WTC11 (cell line): Measurements from ENCODE around the gene GPR158. TPM values are rescaled to one million over a fixed set of nuclear protein-coding genes. Genes with fewer than 3 reads are reported as not detected.

Source experiments
- ATAC-seq: fragments of 200-7000 bp; cut with Tn5 transposase; 2 replicates; pipeline ENCODE4 v1.10.0; 2021; ENCODE audit warnings: mild to moderate bottlenecking, moderate library complexity
- CTCF ChIA-PET: fragments of 300-600 bp; sonication (Branson Sonifier 250); formaldehyde crosslinking; loops from one replicate; lab custom pipeline; 2021; ENCODE audit warnings: antibody characterized with exemption; lab: Charles Lee
- POLR2A ChIA-PET: fragments of 350-600 bp; sonication (Branson Sonifier 250); formaldehyde crosslinking; loops from one replicate; lab custom pipeline; 2021; ENCODE audit warnings: antibody characterized with exemption; lab: Charles Lee
- DNase-seq: peaks from one replicate; pipeline ENCODE4 v3.0.0; 2021; ENCODE audit warnings: low spot score
- H3K27ac Mint-ChIP-seq: 2 replicates; pipeline ENCODE4 v1.8.0; 2021; ENCODE audit warnings: mixed read lengths
- H3K27me3 Mint-ChIP-seq: 2 replicates; pipeline ENCODE4 v1.8.0; 2021; ENCODE audit warnings: low read depth, mild to moderate bottlenecking, moderate library complexity, mixed read lengths
- H3K36me3 Mint-ChIP-seq: 2 replicates; pipeline ENCODE4 v1.8.0; 2021; ENCODE audit warnings: mixed read lengths
- H3K4me1 Mint-ChIP-seq: 2 replicates; pipeline ENCODE4 v1.8.0; 2022; ENCODE audit warnings: mixed read lengths
- H3K4me3 Mint-ChIP-seq: 2 replicates; pipeline ENCODE4 v1.8.0; 2021; ENCODE audit warnings: mild to moderate bottlenecking, moderate library complexity, mixed read lengths
- H3K9me3 Mint-ChIP-seq: 2 replicates; pipeline ENCODE4 v1.8.0; 2021; ENCODE audit warnings: mixed read lengths
- AR ChIP-seq: fragments of 250-450 bp; sonication (Bioruptor Pico); IDR thresholded peaks from 2 replicates; pipeline ENCODE4 v1.9.0; 2021; ENCODE audit warnings: mild to moderate bottlenecking
- CREM ChIP-seq: sonication (generic); formaldehyde crosslinking; IDR thresholded peaks from 2 replicates; pipeline ENCODE4 v1.8.1; 2022; ENCODE audit warnings: mild to moderate bottlenecking, missing genetic modification reagents, moderate library complexity
- FOXJ3 ChIP-seq: sonication (generic); formaldehyde crosslinking; IDR thresholded peaks from 2 replicates; pipeline ENCODE4 v1.9.0; 2021; ENCODE audit warnings: missing genetic modification reagents, mild to moderate bottlenecking, borderline replicate concordance
- FOXK1 ChIP-seq: sonication (generic); formaldehyde crosslinking; IDR thresholded peaks from 2 replicates; pipeline ENCODE4 v1.8.0; 2022; ENCODE audit warnings: mild to moderate bottlenecking, moderate library complexity, missing genetic modification reagents
- FOXP1 ChIP-seq: sonication (generic); formaldehyde crosslinking; IDR thresholded peaks from 2 replicates; pipeline ENCODE4 v1.8.0; 2022; ENCODE audit warnings: missing genetic modification reagents, mild to moderate bottlenecking, moderate library complexity, borderline replicate concordance
- FOXP4 ChIP-seq: sonication (generic); formaldehyde crosslinking; IDR thresholded peaks from 2 replicates; pipeline ENCODE4 v1.8.0; 2022; ENCODE audit warnings: mild to moderate bottlenecking, missing genetic modification reagents
- GRHL2 ChIP-seq: fragments of 250-450 bp; sonication (Bioruptor Pico); IDR thresholded peaks from 2 replicates; pipeline ENCODE4 v1.8.0; 2022; ENCODE audit warnings: mild to moderate bottlenecking, moderate library complexity; ENCODE audit not compliant: insufficient replicate concordance, severe bottlenecking
- IRF2 ChIP-seq: sonication (generic); formaldehyde crosslinking; IDR thresholded peaks from 2 replicates; pipeline ENCODE4 v1.8.0; 2022; ENCODE audit warnings: low read depth, missing genetic modification reagents, borderline replicate concordance
- KAT7 ChIP-seq: sonication (generic); formaldehyde crosslinking; IDR thresholded peaks from 2 replicates; pipeline ENCODE4 v1.8.1; 2023; ENCODE audit warnings: missing genetic modification reagents, mild to moderate bottlenecking, borderline replicate concordance
- NFYB ChIP-seq: sonication (generic); formaldehyde crosslinking; conservative IDR thresholded peaks from 2 replicates; pipeline ENCODE4 v1.8.0; 2022; ENCODE audit warnings: low read depth, missing genetic modification reagents
- NR3C1 ChIP-seq: sonication (generic); formaldehyde crosslinking; conservative IDR thresholded peaks from 2 replicates; pipeline ENCODE4 v1.8.1; 2023; ENCODE audit warnings: low read depth, mild to moderate bottlenecking, missing genetic modification reagents
- OVOL2 ChIP-seq: fragments of 250-450 bp; sonication (Bioruptor Pico); IDR thresholded peaks from 2 replicates; pipeline ENCODE4 v1.9.0; 2021; ENCODE audit warnings: mild to moderate bottlenecking, borderline replicate concordance
- PRDM15 ChIP-seq: sonication (generic); formaldehyde crosslinking; IDR thresholded peaks from 2 replicates; pipeline ENCODE4 v1.8.0; 2022; ENCODE audit warnings: missing genetic modification reagents
- PREB ChIP-seq: sonication (generic); formaldehyde crosslinking; IDR thresholded peaks from 2 replicates; pipeline ENCODE4 v1.8.1; 2022; ENCODE audit warnings: mild to moderate bottlenecking, missing genetic modification reagents, moderate library complexity, borderline replicate concordance
- SOX15 ChIP-seq: fragments of 250-450 bp; sonication (Bioruptor Pico); IDR thresholded peaks from 2 replicates; pipeline ENCODE4 v1.9.0; 2021; ENCODE audit warnings: mild to moderate bottlenecking
- TP53 ChIP-seq: sonication (generic); formaldehyde crosslinking; IDR thresholded peaks from 2 replicates; pipeline ENCODE4 v1.8.1; 2023; ENCODE audit warnings: mild to moderate bottlenecking, missing genetic modification reagents
- USF2 ChIP-seq: sonication (generic); formaldehyde crosslinking; IDR thresholded peaks from 2 replicates; pipeline ENCODE4 v1.8.1; 2023; ENCODE audit warnings: mild to moderate bottlenecking, missing genetic modification reagents, moderate library complexity
- ZNF121 ChIP-seq: sonication (generic); formaldehyde crosslinking; IDR thresholded peaks from 2 replicates; pipeline ENCODE4 v1.8.0; 2023; ENCODE audit warnings: missing genetic modification reagents
- ZNF232 ChIP-seq: sonication (generic); formaldehyde crosslinking; IDR thresholded peaks from 2 replicates; pipeline ENCODE4 v1.8.0; 2022; ENCODE audit warnings: mild to moderate bottlenecking, missing genetic modification reagents
- ZNF396 ChIP-seq: fragments of 250-450 bp; sonication (Bioruptor Pico); IDR thresholded peaks from 2 replicates; pipeline ENCODE4 v1.8.0; 2021; ENCODE audit warnings: mild to moderate bottlenecking, moderate library complexity, borderline replicate concordance
- ZNF416 ChIP-seq: fragments of 250-450 bp; sonication (Bioruptor Pico); IDR thresholded peaks from 2 replicates; pipeline ENCODE4 v1.9.0; 2021; ENCODE audit warnings: mild to moderate bottlenecking, inconsistent platforms
- ZNF425 ChIP-seq: fragments of 250-450 bp; sonication (Bioruptor Pico); conservative IDR thresholded peaks from 2 replicates; pipeline ENCODE4 v1.9.0; 2021; ENCODE audit warnings: mild to moderate bottlenecking
- ZNF671 ChIP-seq: fragments of 250-450 bp; sonication (Bioruptor Pico); IDR thresholded peaks from 2 replicates; pipeline ENCODE4 v1.8.0; 2021; ENCODE audit warnings: mild to moderate bottlenecking
- total RNA-seq: library from RNA; stranded (reverse); gene quantifications from 3 replicates; pipeline ENCODE4 v1.2.3, GENCODE V29; 2021

The GPR158 gene
- total RNA-seq, 1 experiment from 2014 or later = 0.63 TPM

GRCh38 chr10:25390733-25391132 is 215.9 kb downstream of the GPR158 start (continued):
- TF ChIP-seq ZNF232 (CRISPR knock-in tag) (no peak), OVOL2 (CRISPR knock-in tag) (no peak), ZNF425 (CRISPR knock-in tag) (no peak), ZNF121 (no peak), NR3C1 (CRISPR knock-in tag) (no peak), ZNF396 (CRISPR knock-in tag) (no peak), IRF2 (CRISPR knock-in tag) (no peak)
- TF ChIP-seq, all 79 proteins: peak for 0

GRCh38 chr10:25392132-25392531 is 217.3 kb downstream of the GPR158 start:
- peaks cover 2% of the 10 kb centered on the region; the same call in 1 of the 2 replicates for H3K27me3 Mint-ChIP-seq
- no peak overlapping the region for H3K27ac Mint-ChIP-seq
- peaks cover 43% of the 10 kb centered on the region for H3K36me3 Mint-ChIP-seq
- ATAC-seq (no peak), DNase-seq (no peak)
- CTCF ChIA-PET = no interaction called here
- H3K4me1 Mint-ChIP-seq = no peaks in the 10 kb centered on the region
- H3K4me3 Mint-ChIP-seq = no peak overlapping the region
- no peak for TF ChIP-seq TP53 (CRISPR knock-in tag)
- no peak for TF ChIP-seq GRHL2
- no peak for TF ChIP-seq ZNF416 (CRISPR knock-in tag)
- TF ChIP-seq CREM (CRISPR knock-in tag) = no peak
- no peak for TF ChIP-seq KAT7 (CRISPR knock-in tag)
- no peak for TF ChIP-seq USF2 (CRISPR knock-in tag)
- TF ChIP-seq PREB (CRISPR knock-in tag) = no peak
- no peak for TF ChIP-seq SOX15
- TF ChIP-seq FOXJ3 = no peak
- TF ChIP-seq PRDM15 (CRISPR knock-in tag) = no peak
- TF ChIP-seq IRF2 (CRISPR knock-in tag) = no peak
- POLR2A ChIA-PET = no interaction called here
- peaks cover 45% of the 10 kb centered on the region for H3K9me3 Mint-ChIP-seq

GRCh38 chr10:25393621-25394020 is 218.8 kb downstream of the GPR158 start:
- H3K27ac Mint-ChIP-seq = no peak overlapping the region
- DNase-seq (no peak), ATAC-seq (no peak)
- H3K4me3 Mint-ChIP-seq = no peak overlapping the region
- peaks cover 35% of the 10 kb centered on the region for H3K36me3 Mint-ChIP-seq
- H3K27me3 Mint-ChIP-seq = peaks cover 2% of the 10 kb centered on the region; the same call in 1 of the 2 replicates
- peaks cover 2% of the 10 kb centered on the region for H3K4me1 Mint-ChIP-seq
- peaks cover 37% of the 10 kb centered on the region for H3K9me3 Mint-ChIP-seq
- CTCF ChIA-PET = no interaction called here
- POLR2A ChIA-PET = no interaction called here
- TF ChIP-seq FOXP4 = no peak
- TF ChIP-seq NFYB (CRISPR knock-in tag) = no peak
- no peak for TF ChIP-seq ZNF416 (CRISPR knock-in tag)
- no peak for TF ChIP-seq FOXK1 (CRISPR knock-in tag)
- TF ChIP-seq ZNF671 = no peak
- TF ChIP-seq AR (CRISPR knock-in tag) = no peak
- no peak for TF ChIP-seq FOXP1 (CRISPR knock-in tag)
